Measurements from ENCODE around the gene ZNF25.

Gene ZNF25

GRCh38 chr10:37960591-37961137, 15.8 kb downstream of the ZNF25 start:
- TF ChIP-seq EZH2 (IDR thresholded peaks at IDR 0.05) (no peak), FOXP2 (optimal IDR thresholded peaks at IDR 0.05; ENCODE audit: control extremely low read depth, extremely low read length, insufficient read depth) (no peak), POLR2AphosphoS5 (IDR thresholded peaks at IDR 0.05; ENCODE audit: borderline replicate concordance, low read depth, low read length) (no peak)

GRCh38 chr10:37957841-37958240, 18.6 kb downstream of the ZNF25 start:
- peaks cover 6% of the 10 kb centered on the region; the same call in 1 of the 2 replicates for H3K36me3 ChIP-seq (ENCODE audit: insufficient read depth, low read length)
- no peak for DNase-seq (ENCODE audit: low read depth, low spot score)
- TF ChIP-seq POLR2AphosphoS5 (IDR thresholded peaks at IDR 0.05; ENCODE audit: borderline replicate concordance, low read depth, low read length) (no peak), FOXP2 (optimal IDR thresholded peaks at IDR 0.05; ENCODE audit: control extremely low read depth, extremely low read length, insufficient read depth) (no peak), EZH2 (IDR thresholded peaks at IDR 0.05) (no peak)
- no peak overlapping the region for H3K9ac ChIP-seq (ENCODE audit: insufficient read length)
- H3K27ac ChIP-seq: no peak overlapping the region
- H3K4me3 ChIP-seq: no peak overlapping the region
- H3K9me3 ChIP-seq (ENCODE audit: low read depth, low read length): no peaks in the 10 kb centered on the region

More at GRCh38 chr10:37960591-37961137, 15.8 kb downstream of the ZNF25 start:
- Histone ChIP-seq H3K9ac (ENCODE audit: insufficient read length) (no peak overlapping the region), H3K36me3 (ENCODE audit: insufficient read depth, low read length) (no peaks in the 10 kb centered on the region), H3K27ac (no peak overlapping the region), H3K9me3 (ENCODE audit: low read depth, low read length) (no peaks in the 10 kb centered on the region), H3K4me3 (no peak overlapping the region)
- DNase-seq (ENCODE audit: low read depth, low spot score): no peak

GRCh38 chr10:37952926-37953325, 23.5 kb downstream of the ZNF25 start:
- no peak overlapping the region for H3K27ac ChIP-seq
- no peak overlapping the region for H3K9ac ChIP-seq (ENCODE audit: insufficient read length)
- no peaks in the 10 kb centered on the region for H3K9me3 ChIP-seq (ENCODE audit: low read depth, low read length)
- TF ChIP-seq POLR2AphosphoS5 (IDR thresholded peaks at IDR 0.05; ENCODE audit: borderline replicate concordance, low read depth, low read length) (no peak), EZH2 (IDR thresholded peaks at IDR 0.05) (no peak), FOXP2 (optimal IDR thresholded peaks at IDR 0.05; ENCODE audit: control extremely low read depth, extremely low read length, insufficient read depth) (no peak)
- peaks cover 7% of the 10 kb centered on the region; the same call in 1 of the 2 replicates for H3K36me3 ChIP-seq (ENCODE audit: insufficient read depth, low read length)
- DNase-seq (ENCODE audit: low read depth, low spot score): no peak
- no peak overlapping the region for H3K4me3 ChIP-seq

- TF ChIP-seq POLR2AphosphoS5 (IDR thresholded peaks at IDR 0.05; ENCODE audit: borderline replicate concordance, low read depth, low read length) (no peak), EZH2 (IDR thresholded peaks at IDR 0.05) (no peak), FOXP2 (optimal IDR thresholded peaks at IDR 0.05; ENCODE audit: control extremely low read depth, extremely low read length, insufficient read depth) (no peak)
- no peak for DNase-seq (ENCODE audit: low read depth, low spot score)
- H3K27ac ChIP-seq: no peak overlapping the region
- H3K9me3 ChIP-seq (ENCODE audit: low read depth, low read length): no peaks in the 10 kb centered on the region
- no peak overlapping the region for H3K4me3 ChIP-seq
- H3K36me3 ChIP-seq (ENCODE audit: insufficient read depth, low read length): peaks cover 7% of the 10 kb centered on the region; the same call in 1 of the 2 replicates
- H3K9ac ChIP-seq (ENCODE audit: insufficient read length): no peak overlapping the region
Measured at GRCh38 chr10:37952043-37952755, 24.2 kb downstream of the ZNF25 start.

DNA sequence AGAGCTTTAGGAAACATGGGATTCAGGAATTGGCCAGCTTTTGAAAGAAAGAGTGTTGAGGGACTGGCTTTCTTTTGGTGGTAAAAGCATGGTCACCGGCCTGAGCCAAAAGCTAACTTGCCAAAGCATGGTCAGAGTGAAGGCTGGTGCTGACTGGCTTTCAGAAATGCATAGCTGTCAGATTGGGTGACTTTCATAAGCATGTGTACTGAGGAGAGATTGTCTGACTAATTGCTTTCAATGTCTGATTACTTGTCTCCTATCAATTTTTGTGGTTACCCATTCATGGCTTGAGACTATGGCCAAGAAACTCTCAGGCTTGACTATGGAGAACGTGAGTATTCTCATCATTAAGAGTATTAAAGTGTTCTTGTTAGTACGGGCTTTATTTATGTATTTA, 28.2 kb downstream of the ZNF25 start:
- H3K36me3 ChIP-seq (ENCODE audit: insufficient read depth, low read length): peaks cover 5% of the 10 kb centered on the region; the same call in 1 of the 2 replicates
- TF ChIP-seq EZH2 (IDR thresholded peaks at IDR 0.05): no peak
- TF ChIP-seq FOXP2 (optimal IDR thresholded peaks at IDR 0.05; ENCODE audit: control extremely low read depth, extremely low read length, insufficient read depth): no peak
- no peak for TF ChIP-seq POLR2AphosphoS5 (IDR thresholded peaks at IDR 0.05; ENCODE audit: borderline replicate concordance, low read depth, low read length)
- no peak overlapping the region for H3K4me3 ChIP-seq
- no peak for DNase-seq (ENCODE audit: low read depth, low spot score)
- no peak overlapping the region for H3K27ac ChIP-seq
- no peak overlapping the region for H3K9ac ChIP-seq (ENCODE audit: insufficient read length)
- no peaks in the 10 kb centered on the region for H3K9me3 ChIP-seq (ENCODE audit: low read depth, low read length)

- H3K36me3 ChIP-seq (ENCODE audit: insufficient read depth, low read length): no peaks in the 10 kb centered on the region; the same call in 1 of the 2 replicates
- TF ChIP-seq POLR2AphosphoS5 (IDR thresholded peaks at IDR 0.05; ENCODE audit: borderline replicate concordance, low read depth, low read length) (no peak), EZH2 (IDR thresholded peaks at IDR 0.05) (no peak), FOXP2 (optimal IDR thresholded peaks at IDR 0.05; ENCODE audit: control extremely low read depth, extremely low read length, insufficient read depth) (no peak)
- H3K4me3 ChIP-seq: no peak overlapping the region
- H3K9me3 ChIP-seq (ENCODE audit: low read depth, low read length): no peaks in the 10 kb centered on the region
- no peak overlapping the region for H3K9ac ChIP-seq (ENCODE audit: insufficient read length)
- no peak for DNase-seq (ENCODE audit: low read depth, low spot score)
- no peak overlapping the region for H3K27ac ChIP-seq
Measured at GRCh38 chr10:37947526-37947925, 28.9 kb downstream of the ZNF25 start.

GRCh38 chr10:37937864-37938263, 38.6 kb downstream of the ZNF25 start:
- H3K4me3 ChIP-seq: no peak overlapping the region
- H3K9ac ChIP-seq (ENCODE audit: insufficient read length): no peak overlapping the region
- H3K9me3 ChIP-seq (ENCODE audit: low read depth, low read length): no peaks in the 10 kb centered on the region
- no peak overlapping the region for H3K27ac ChIP-seq
- DNase-seq (ENCODE audit: low read depth, low spot score): no peak
- no peak for TF ChIP-seq EZH2 (IDR thresholded peaks at IDR 0.05)
- TF ChIP-seq FOXP2 (optimal IDR thresholded peaks at IDR 0.05; ENCODE audit: control extremely low read depth, extremely low read length, insufficient read depth): no peak
- TF ChIP-seq POLR2AphosphoS5 (IDR thresholded peaks at IDR 0.05; ENCODE audit: borderline replicate concordance, low read depth, low read length): no peak
- H3K36me3 ChIP-seq (ENCODE audit: insufficient read depth, low read length): no peaks in the 10 kb centered on the region

GRCh38 chr10:37934791-37935190, 41.7 kb downstream of the ZNF25 start:
- no peaks in the 10 kb centered on the region for H3K36me3 ChIP-seq (ENCODE audit: insufficient read depth, low read length)
- H3K27ac ChIP-seq: no peak overlapping the region
- no peak overlapping the region for H3K9ac ChIP-seq (ENCODE audit: insufficient read length)
- no peak for TF ChIP-seq POLR2AphosphoS5 (IDR thresholded peaks at IDR 0.05; ENCODE audit: borderline replicate concordance, low read depth, low read length)
- TF ChIP-seq FOXP2 (optimal IDR thresholded peaks at IDR 0.05; ENCODE audit: control extremely low read depth, extremely low read length, insufficient read depth): no peak
- TF ChIP-seq EZH2 (IDR thresholded peaks at IDR 0.05): no peak
- H3K4me3 ChIP-seq: no peak overlapping the region
- H3K9me3 ChIP-seq (ENCODE audit: low read depth, low read length): no peaks in the 10 kb centered on the region
- DNase-seq (ENCODE audit: low read depth, low spot score): no peak
